Kidney glomerular epithelial cell (primary cell): ENCODE results near the gene SOD3.

Source experiments
- DNase-seq: peaks from one replicate; lab custom pipeline; 2025; lab: John Stamatoyannopoulos, UW

The SOD3 gene

GRCh38 chr4:24794916-24795665 is at the start of gene SOD3:
SOD3 (plus strand) TSS chr4:24795573; CDS start chr4:24799522, 3,949 bp downstream.
- peak; percentile 40 for DNase-seq

GRCh38 chr4:24747234-24747975 is 48.0 kb upstream of the SOD3 start:
- DNase-seq: peak; percentile 22

DNA sequence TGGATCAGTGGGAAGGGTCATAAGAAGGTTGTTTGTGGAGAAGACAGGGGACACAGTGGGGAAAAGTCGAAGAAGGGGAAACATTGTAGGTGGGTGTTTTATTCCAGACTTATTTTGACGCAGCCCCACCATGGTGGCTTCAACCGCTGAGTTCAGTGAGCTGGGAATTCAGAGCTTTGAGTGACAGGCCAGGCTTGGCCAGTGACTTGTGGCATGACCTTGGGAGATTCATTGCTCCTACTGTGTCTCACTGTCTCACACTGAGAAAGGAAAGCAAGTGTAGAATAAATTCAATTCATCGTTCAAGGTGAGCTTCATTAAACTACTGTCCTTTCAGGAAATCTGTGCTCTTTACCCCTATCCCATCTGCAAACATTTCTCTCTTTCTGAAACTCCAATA is 47.4 kb upstream of the SOD3 start:
- DNase-seq: no peak

DNA sequence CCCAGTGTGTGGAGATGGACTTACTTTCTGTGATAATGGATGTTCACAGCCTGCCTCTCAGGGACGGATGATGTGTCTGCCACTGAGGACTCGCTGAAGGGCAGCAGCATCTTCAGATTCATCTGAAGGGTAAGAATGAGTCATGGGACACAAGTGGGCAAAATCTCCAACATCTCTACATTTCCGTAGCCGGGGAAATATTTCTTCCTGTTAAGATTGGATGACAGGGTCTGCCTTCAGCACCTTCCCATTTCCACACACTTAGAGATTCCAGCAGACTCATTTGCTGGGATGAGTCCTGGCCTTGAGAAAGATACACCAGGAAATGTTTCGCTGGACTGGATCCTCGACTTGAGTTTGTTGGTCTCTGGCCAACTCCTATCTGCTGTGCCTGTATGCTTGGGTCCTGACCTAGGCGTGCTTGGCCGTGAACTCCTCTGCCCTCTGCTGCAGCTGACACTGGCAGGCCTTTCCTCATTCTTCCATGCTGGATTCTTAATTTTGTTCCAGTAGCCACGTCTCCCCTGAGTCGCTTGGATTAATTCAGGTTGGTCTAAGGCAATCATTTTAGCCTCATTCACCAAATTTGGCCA is 46.5 kb upstream of the SOD3 start:
- DNase-seq: no peak

DNA sequence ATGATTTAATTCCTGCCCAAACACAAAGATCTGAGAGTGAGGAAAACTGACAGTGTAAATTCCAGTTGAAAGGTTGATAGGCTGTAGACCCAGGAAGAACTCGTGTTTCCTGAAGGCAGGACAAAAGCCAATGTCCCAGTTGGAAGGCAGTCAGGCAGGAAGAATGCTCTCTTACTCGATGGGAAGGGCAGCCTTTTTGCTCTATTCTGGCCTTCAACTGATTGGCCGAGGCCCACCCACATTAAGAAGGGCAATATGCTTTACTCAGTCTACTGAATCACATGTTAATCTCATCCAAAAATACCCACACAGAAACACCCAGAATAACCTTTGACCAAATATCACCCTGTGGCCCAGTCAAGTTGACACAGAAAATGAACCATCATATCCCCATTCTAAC is 45.3 kb upstream of the SOD3 start:
- no peak for DNase-seq

GRCh38 chr4:24751926-24752539 is 43.3 kb upstream of the SOD3 start:
- DNase-seq: no peak

GRCh38 chr4:24753519-24753918 is 41.9 kb upstream of the SOD3 start:
- peak; percentile 15 for DNase-seq

DNA sequence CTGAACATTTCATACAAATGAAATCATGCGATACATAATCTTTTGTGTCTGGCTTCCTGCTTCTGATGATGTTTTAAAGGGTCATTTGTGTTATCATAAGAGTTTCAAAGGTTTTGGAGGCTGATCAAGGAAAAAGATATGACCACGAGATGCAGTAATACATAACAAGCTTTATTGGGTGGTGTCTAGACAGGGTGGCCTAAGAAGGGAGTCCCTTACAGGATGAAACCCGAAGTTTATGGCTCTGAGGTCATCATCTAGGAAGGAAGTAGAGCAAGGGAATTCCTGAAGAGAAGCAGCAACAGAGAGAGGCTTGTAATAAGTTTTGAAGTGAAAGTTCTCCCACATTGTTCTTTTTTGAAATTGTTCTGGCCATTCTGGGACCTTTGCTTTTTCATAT is 40.8 kb upstream of the SOD3 start:
- no peak for DNase-seq

- peak; percentile 60 for DNase-seq
Measured at GRCh38 chr4:24763631-24764297, 31.6 kb upstream of the SOD3 start.

DNA sequence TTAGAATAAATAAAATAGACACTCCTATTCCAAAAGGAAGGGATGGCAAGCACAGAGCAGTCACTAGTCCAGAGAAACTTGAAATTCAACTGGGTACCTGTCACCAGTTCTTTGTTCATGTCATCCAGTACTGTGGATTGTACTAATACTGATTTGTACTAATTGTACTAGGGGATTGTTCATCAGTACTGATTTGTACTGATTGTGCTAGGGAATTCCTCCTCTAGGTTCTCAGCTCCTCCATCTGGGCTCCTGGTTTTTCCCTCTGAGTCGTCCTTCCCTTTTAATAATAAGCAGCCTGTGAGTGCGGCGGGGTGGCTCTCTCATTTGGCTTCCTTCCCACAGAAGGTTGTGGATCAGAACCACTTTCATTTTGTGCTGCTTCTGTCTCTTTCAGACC is 31.0 kb upstream of the SOD3 start:
- DNase-seq: no peak

DNA sequence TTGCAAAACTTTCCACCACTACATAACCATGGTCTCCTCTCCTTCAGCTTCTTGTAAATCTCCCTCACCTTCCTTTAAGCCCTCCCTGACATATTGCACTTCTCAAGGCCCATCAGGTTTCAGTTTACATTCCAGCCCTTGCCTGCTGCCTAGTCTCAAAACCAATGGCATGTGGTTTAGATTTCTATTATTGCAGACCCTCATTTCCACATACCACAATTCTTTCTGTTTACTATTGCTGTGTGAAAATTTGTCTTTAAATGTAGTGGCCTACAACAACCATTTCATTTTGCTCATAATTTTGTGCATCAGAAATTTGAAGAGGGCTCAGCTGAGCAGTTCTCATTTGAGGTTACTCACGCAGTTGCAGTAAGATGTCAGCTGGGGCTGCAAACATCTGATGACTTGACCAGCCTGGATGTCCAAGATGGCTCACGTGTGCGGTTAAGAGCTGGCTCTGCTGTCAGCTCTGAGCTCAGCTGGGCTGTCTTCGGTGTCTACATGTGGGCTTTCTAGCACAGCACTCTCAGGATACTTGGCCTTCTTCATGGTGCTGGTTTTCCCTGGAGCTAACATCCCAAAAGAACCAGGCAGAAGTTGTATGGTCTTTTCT is 29.9 kb upstream of the SOD3 start:
- no peak for DNase-seq

GRCh38 chr4:24768006-24768405 is 27.4 kb upstream of the SOD3 start:
- DNase-seq: no peak

- no peak for DNase-seq
Measured at GRCh38 chr4:24768604-24769003, 26.8 kb upstream of the SOD3 start.

DNA sequence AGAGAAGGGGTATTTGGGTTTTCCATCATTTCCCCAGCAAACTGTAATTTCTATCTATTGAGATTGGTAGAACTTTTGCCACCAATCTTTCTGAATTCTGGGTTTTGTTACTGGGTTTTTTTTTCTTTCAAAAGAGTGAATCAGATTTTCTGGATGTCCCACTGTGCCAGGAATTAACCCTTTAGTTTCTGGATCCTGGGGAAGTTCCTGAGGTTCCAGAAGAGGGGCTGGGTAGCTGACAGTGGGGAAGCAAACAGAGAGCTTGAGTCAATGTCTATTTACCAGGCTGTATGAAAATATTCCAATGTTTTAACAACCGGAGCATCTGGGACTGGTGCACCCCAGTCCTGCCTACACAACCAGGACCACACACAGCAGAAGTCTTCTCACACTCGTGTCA is 25.8 kb upstream of the SOD3 start:
- DNase-seq: no peak

GRCh38 chr4:24770032-24770584 is 25.3 kb upstream of the SOD3 start:
- DNase-seq: peak; percentile 21

- no peak for DNase-seq
Measured at GRCh38 chr4:24770667-24771066, 24.7 kb upstream of the SOD3 start.

DNA sequence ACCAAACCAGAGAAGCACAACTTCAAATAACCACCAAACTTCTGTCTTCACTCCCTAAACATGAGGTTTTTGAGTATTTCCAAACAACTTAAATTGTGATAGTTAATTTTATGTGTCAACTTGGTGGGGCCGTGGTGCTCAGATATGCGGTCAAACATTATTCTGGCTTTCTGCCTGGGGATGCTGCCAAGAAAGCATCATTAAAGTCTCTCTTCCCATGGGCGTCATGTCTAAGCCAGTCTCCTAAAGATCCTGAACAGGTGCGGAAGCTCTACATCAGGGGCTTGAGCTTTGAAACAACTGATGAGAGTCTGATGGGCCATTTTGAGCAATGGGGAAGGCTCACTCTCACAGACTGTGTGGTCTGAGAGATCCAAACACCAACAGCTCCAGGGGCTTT is 24.1 kb upstream of the SOD3 start:
- DNase-seq: no peak

GRCh38 chr4:24772061-24772705 is 23.2 kb upstream of the SOD3 start:
- no peak for DNase-seq

- DNase-seq: no peak
Measured at GRCh38 chr4:24772952-24773351, 22.4 kb upstream of the SOD3 start.

DNA sequence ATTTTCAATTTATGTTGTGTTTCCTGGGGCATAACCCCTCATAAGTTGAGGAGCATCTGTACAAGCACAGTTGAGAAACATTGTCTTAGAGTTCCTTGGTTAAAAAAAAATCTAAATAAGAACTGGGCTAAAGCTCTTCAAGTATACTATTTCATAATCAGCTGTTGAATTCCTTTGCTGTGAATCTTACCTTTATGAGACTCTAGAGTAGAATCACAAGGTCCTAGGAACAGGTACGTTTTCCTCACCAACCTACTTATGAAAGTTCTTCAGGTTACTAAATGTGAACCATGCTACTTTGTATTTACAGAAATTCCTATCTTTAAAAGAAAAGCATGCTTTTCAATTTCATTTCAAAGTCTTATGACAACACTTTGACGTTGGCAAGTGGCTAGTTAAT is 20.9 kb upstream of the SOD3 start:
- DNase-seq: no peak

GRCh38 chr4:24775032-24775605 is 20.3 kb upstream of the SOD3 start:
- DNase-seq: no peak
